Aorta (tissue), 5 donors: ENCODE data around the gene CNOT11. TPM values are rescaled to one million over a fixed set of nuclear protein-coding genes. Genes with fewer than 3 reads are reported as not detected.
A peak's percentile ranks its signal among the peaks of the same experiment; 100 is the strongest.

Experiments
- ATAC-seq: fragments of 200-7000 bp; cut with Tn5 transposase; one replicate; pipeline ENCODE4 v1.9.1; 2022; ENCODE audit warnings: moderate library complexity; ENCODE audit not compliant: low FRiP score
- DNase-seq, 2 donors: peaks; one replicate each; pipeline ENCODE4 v3.0.0-alpha.2; 2020
- H3K27ac ChIP-seq, 2 donors: one replicate each; pipeline ENCODE4 v1.5.1; 2013; ENCODE audit warnings: low read length in 2 of 2, mild to moderate bottlenecking in 2 of 2, moderate library complexity in 2 of 2, control low read depth in 1 of 2, inconsistent platforms in 1 of 2, low read depth in 1 of 2
- H3K27me3 ChIP-seq, 2 donors: one replicate each; pipeline ENCODE4 v1.6.1; 2013; ENCODE audit warnings: control low read depth in 1 of 2, low read length in 1 of 2, mild to moderate bottlenecking in 1 of 2, moderate library complexity in 1 of 2; ENCODE audit not compliant: insufficient read depth in 2 of 2, control insufficient read depth in 1 of 2
- H3K36me3 ChIP-seq, 2 donors: one replicate each; pipeline ENCODE4 v1.6.1; 2013; ENCODE audit warnings: control low read depth in 1 of 2, low read length in 1 of 2, mild to moderate bottlenecking in 1 of 2; ENCODE audit not compliant: insufficient read depth in 2 of 2, control insufficient read depth in 1 of 2
- H3K4me1 ChIP-seq, 2 donors: one replicate each; pipeline ENCODE4 v1.6.1; 2013; ENCODE audit warnings: low read length in 2 of 2, control low read depth in 1 of 2, mild to moderate bottlenecking in 1 of 2, moderate library complexity in 1 of 2; ENCODE audit not compliant: insufficient read depth in 2 of 2, control insufficient read depth in 1 of 2
- H3K4me3 ChIP-seq, 2 donors: one replicate each; pipeline ENCODE4 v1.5.1; 2013; ENCODE audit warnings: low read length in 2 of 2, control low read depth in 1 of 2, mild to moderate bottlenecking in 1 of 2
- H3K9me3 ChIP-seq: one replicate; pipeline ENCODE4 v1.6.1; 2013; ENCODE audit warnings: mild to moderate bottlenecking, low read length; ENCODE audit not compliant: control insufficient read depth
- WGBS, 2 donors: extraction: QIAGEN DNeasy Blood & Tissue Kit; methylation state at CpG; one replicate each; pipeline ENCODE4 v1.1.7; 2013; 5-methylcytosine and 5-hydroxymethylcytosine counted together
- intact Hi-C, 2 donors: fragments of 100-400 bp; cut with DNase I; formaldehyde crosslinking; loops; one replicate each; pipeline versions ENCODE4 v1.14.2 to v1.15.0; 2022
- polyA plus RNA-seq, 2 donors: library from polyadenylated mRNA; stranded (reverse); fragments of 200-250 nt; gene quantifications; one replicate each; pipeline ENCODE4 v1.2.3, GENCODE V29; 2013
- total RNA-seq, 2 donors: library from RNA; stranded (reverse); fragmentation: NEBNext Ultra II Directional; extraction: Animal tissue kit (Norgen Biotek cat#: 25700); gene quantifications; one replicate each; pipeline ENCODE4 v1.2.1, GENCODE V29; 2021
- donor health status: healthy with polysubstance abuse.
- donor health status: Bipolar disorder and iron deficiency.
- donor health status: DM: no; HTN: no; CAD: no.
- donor health status: DM: no; HTN: no; CAD: no.
- donor health status: DM: yes; HTN: yes; CAD: no.

The CNOT11 gene
- total and polyA plus RNA-seq, 4 donors: 12.8 to 26.4 (median 20.4) TPM

GRCh38 chr2:101296371-101296770 is 43.7 kb downstream of the CNOT11 start:
- intact Hi-C loops: no loop called here
- Histone ChIP-seq H3K27me3 (no peaks in the 10 kb centered on the region), H3K4me1 (no peaks in the 10 kb centered on the region), H3K9me3 (no peaks in the 10 kb centered on the region), H3K4me3 (no peak overlapping the region), H3K36me3 (peaks cover 0 to 4% of the 10 kb centered on the region in 2 donors), H3K27ac (no peak overlapping the region)
- DNase-seq (no peak), ATAC-seq (no peak)
- 63 to 72% methylated on average over 5 of the region's 5 CpGs for WGBS, 2 donors

GRCh38 chr2:101297383-101297782 is 44.7 kb downstream of the CNOT11 start:
- intact Hi-C loops: no loop called here
- no peak overlapping the region for H3K27ac ChIP-seq
- 72 to 79% methylated on average over 2 of the region's 2 CpGs for WGBS, 2 donors
- no peaks in the 10 kb centered on the region for H3K4me1 ChIP-seq
- no peak for DNase-seq
- H3K36me3 ChIP-seq: peaks cover 0 to 4% of the 10 kb centered on the region in 2 donors
- no peaks in the 10 kb centered on the region for H3K9me3 ChIP-seq
- no peak overlapping the region for H3K4me3 ChIP-seq
- H3K27me3 ChIP-seq: no peaks in the 10 kb centered on the region
- no peak for ATAC-seq

GRCh38 chr2:101299604-101300003 is 46.9 kb downstream of the CNOT11 start:
- Histone ChIP-seq H3K27me3 (no peaks in the 10 kb centered on the region), H3K9me3 (no peaks in the 10 kb centered on the region), H3K27ac (no peak overlapping the region), H3K4me1 (no peaks in the 10 kb centered on the region), H3K36me3 (no peaks in the 10 kb centered on the region), H3K4me3 (no peak overlapping the region)
- 52 to 64% methylated on average over 6 of the region's 6 CpGs for WGBS, 2 donors
- no peak for DNase-seq
- intact Hi-C loops: no loop called here
- no peak for ATAC-seq

GRCh38 chr2:101300164-101300563 is 47.5 kb downstream of the CNOT11 start:
- Histone ChIP-seq H3K27ac (no peak overlapping the region), H3K4me1 (no peaks in the 10 kb centered on the region), H3K9me3 (no peaks in the 10 kb centered on the region), H3K27me3 (no peaks in the 10 kb centered on the region), H3K36me3 (no peaks in the 10 kb centered on the region), H3K4me3 (no peak overlapping the region)
- ATAC-seq (no peak), DNase-seq (no peak)
- WGBS, 2 donors: 97 to 100% methylated on average over 1 of the region's 1 CpG
- intact Hi-C loops: no loop called here

- intact Hi-C loops: no loop called here
- H3K36me3 ChIP-seq: no peaks in the 10 kb centered on the region
- H3K4me3 ChIP-seq: no peak overlapping the region
- H3K27me3 ChIP-seq: no peaks in the 10 kb centered on the region
- H3K27ac ChIP-seq: no peak overlapping the region
- ATAC-seq: no peak
- no peaks in the 10 kb centered on the region for H3K4me1 ChIP-seq
- H3K9me3 ChIP-seq: no peaks in the 10 kb centered on the region
- 76 to 91% methylated on average over 7 of the region's 7 CpGs for WGBS, 2 donors
- no peak for DNase-seq
Observed at GRCh38 chr2:101300836-101301235, 48.1 kb downstream of the CNOT11 start.

- intact Hi-C loops: no loop called here
- DNase-seq (no peak), ATAC-seq (no peak)
- 89 to 90% methylated on average over 4 of the region's 4 CpGs for WGBS, 2 donors
- H3K36me3 ChIP-seq: no peaks in the 10 kb centered on the region
- H3K4me1 ChIP-seq: peaks cover 0 to 3% of the 10 kb centered on the region in 2 donors
- H3K4me3 ChIP-seq: no peak overlapping the region
- H3K9me3 ChIP-seq: no peaks in the 10 kb centered on the region
- H3K27ac ChIP-seq: no peak overlapping the region
- no peaks in the 10 kb centered on the region for H3K27me3 ChIP-seq
Observed at GRCh38 chr2:101302016-101302415, 49.3 kb downstream of the CNOT11 start.

- no peaks in the 10 kb centered on the region for H3K36me3 ChIP-seq
- ATAC-seq: no peak
- no peaks in the 10 kb centered on the region for H3K27me3 ChIP-seq
- no peak overlapping the region for H3K27ac ChIP-seq
- intact Hi-C loops: no loop called here
- DNase-seq: no peak
- no peak overlapping the region for H3K4me3 ChIP-seq
- H3K9me3 ChIP-seq: no peaks in the 10 kb centered on the region
- H3K4me1 ChIP-seq: peaks cover 0 to 3% of the 10 kb centered on the region in 2 donors
- 66 to 78% methylated on average over 1 of the region's 1 CpG for WGBS, 2 donors
Observed at GRCh38 chr2:101303688-101304087, 51.0 kb downstream of the CNOT11 start.

GRCh38 chr2:101305035-101305434 is 52.3 kb downstream of the CNOT11 start:
- DNase-seq (no peak), ATAC-seq (no peak)
- Histone ChIP-seq H3K27ac (no peak overlapping the region), H3K27me3 (no peaks in the 10 kb centered on the region), H3K4me3 (no peak overlapping the region), H3K9me3 (no peaks in the 10 kb centered on the region), H3K4me1 (peaks cover 0 to 3% of the 10 kb centered on the region in 2 donors), H3K36me3 (no peaks in the 10 kb centered on the region)
- WGBS, 2 donors: 87 to 88% methylated on average over 4 of the region's 4 CpGs
- intact Hi-C loops: no loop called here

GRCh38 chr2:101305492-101306078 is 52.9 kb downstream of the CNOT11 start:
- Histone ChIP-seq H3K4me3 (peak overlapping the region in 1 of 2 donors; percentile 80), H3K4me1 (peaks cover 0 to 3% of the 10 kb centered on the region in 2 donors), H3K27ac (no peak overlapping the region), H3K27me3 (no peaks in the 10 kb centered on the region), H3K36me3 (no peaks in the 10 kb centered on the region), H3K9me3 (no peaks in the 10 kb centered on the region)
- DNase-seq: no peak
- no peak for ATAC-seq
- intact Hi-C loops: loop anchor here in 1 of 2 donors (2.0 kb wide), 1 partner anchor 53 kb away; the partner anchor contains the start of gene CNOT11
- WGBS, 2 donors: 70 to 72% methylated on average over 7 of the region's 7 CpGs
